Ovary (tissue), 3 donors: ENCODE data around the gene ADGRD1.

Experiments
- EP300 ChIP-seq: sonication (generic); formaldehyde crosslinking; IDR thresholded peaks from one replicate; pipeline ENCODE4 v1.6.1; 2017; ENCODE audit warnings: antibody characterized with exemption
- TF ChIP-seq, protein P1 (sequence below), 3 donors: fragments of 450-650 bp in 2 of 3; fragments of 200-600 bp in 1 of 3; IDR thresholded peaks; one replicate each; pipeline versions ENCODE4 v1.5.1 to v1.8.0; 2016 to 2022; ENCODE audit warnings: antibody characterized with exemption in 3 of 3, mild to moderate bottlenecking in 1 of 3
- donor health status: DM: no; HTN: no; CAD: no.

GRCh38 chr12:131084341-131085011 is 130.8 kb downstream of the ADGRD1 start:
- TF ChIP-seq, protein P1, sequence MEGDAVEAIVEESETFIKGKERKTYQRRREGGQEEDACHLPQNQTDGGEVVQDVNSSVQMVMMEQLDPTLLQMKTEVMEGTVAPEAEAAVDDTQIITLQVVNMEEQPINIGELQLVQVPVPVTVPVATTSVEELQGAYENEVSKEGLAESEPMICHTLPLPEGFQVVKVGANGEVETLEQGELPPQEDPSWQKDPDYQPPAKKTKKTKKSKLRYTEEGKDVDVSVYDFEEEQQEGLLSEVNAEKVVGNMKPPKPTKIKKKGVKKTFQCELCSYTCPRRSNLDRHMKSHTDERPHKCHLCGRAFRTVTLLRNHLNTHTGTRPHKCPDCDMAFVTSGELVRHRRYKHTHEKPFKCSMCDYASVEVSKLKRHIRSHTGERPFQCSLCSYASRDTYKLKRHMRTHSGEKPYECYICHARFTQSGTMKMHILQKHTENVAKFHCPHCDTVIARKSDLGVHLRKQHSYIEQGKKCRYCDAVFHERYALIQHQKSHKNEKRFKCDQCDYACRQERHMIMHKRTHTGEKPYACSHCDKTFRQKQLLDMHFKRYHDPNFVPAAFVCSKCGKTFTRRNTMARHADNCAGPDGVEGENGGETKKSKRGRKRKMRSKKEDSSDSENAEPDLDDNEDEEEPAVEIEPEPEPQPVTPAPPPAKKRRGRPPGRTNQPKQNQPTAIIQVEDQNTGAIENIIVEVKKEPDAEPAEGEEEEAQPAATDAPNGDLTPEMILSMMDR (IDR thresholded peaks at IDR 0.05), result no peak
- TF ChIP-seq EP300, result no peak
